ENCODE measurements around the gene MNT.

DNA sequence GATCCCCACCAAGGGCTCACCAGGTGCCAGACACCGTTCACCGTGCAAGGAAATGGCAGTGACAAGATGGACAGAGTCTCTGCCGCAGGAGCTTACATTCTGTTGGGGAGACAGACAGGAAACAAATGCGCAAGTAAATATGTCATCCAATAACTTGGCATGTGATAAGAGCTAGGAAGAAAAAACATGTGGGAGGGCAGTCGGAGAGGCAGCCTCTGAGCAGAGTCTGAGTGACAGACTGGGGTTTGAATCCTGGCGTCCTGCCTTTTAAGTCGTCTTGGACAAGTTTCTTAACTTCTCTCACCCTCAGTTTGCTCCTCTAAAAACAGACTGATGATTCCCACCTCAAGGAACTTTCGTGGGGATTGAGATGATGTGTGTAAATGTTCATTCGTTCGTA lies 56.3 kb downstream of the MNT start:
- TF ChIP-seq, protein P1, sequence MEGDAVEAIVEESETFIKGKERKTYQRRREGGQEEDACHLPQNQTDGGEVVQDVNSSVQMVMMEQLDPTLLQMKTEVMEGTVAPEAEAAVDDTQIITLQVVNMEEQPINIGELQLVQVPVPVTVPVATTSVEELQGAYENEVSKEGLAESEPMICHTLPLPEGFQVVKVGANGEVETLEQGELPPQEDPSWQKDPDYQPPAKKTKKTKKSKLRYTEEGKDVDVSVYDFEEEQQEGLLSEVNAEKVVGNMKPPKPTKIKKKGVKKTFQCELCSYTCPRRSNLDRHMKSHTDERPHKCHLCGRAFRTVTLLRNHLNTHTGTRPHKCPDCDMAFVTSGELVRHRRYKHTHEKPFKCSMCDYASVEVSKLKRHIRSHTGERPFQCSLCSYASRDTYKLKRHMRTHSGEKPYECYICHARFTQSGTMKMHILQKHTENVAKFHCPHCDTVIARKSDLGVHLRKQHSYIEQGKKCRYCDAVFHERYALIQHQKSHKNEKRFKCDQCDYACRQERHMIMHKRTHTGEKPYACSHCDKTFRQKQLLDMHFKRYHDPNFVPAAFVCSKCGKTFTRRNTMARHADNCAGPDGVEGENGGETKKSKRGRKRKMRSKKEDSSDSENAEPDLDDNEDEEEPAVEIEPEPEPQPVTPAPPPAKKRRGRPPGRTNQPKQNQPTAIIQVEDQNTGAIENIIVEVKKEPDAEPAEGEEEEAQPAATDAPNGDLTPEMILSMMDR (IDR thresholded peaks at IDR 0.05), result no peak
- TF ChIP-seq POLR2A (IDR thresholded peaks at IDR 0.05), result no peak
- no peak for TF ChIP-seq POLR2AphosphoS5 (IDR thresholded peaks at IDR 0.05; ENCODE audit: insufficient read depth in 1 of 2, low read depth in 1 of 2)

Measured in vagina (tissue), 2 donors.